ENCODE results near the gene TBC1D26. TPM values are rescaled to one million over a fixed set of nuclear protein-coding genes. Genes with fewer than 3 reads are reported as not detected.
"Not testable (repeated sequence)": the region's sequence is repeated elsewhere in the genome, so short reads cannot be mapped to it uniquely, and the experiment has no call there.

TBC1D26 gene
- total and polyA plus RNA-seq, 11 donors, result not detected

- Histone ChIP-seq H3K9me3 (no peaks in the 10 kb centered on the region), H3K4me1 (no peaks in the 10 kb centered on the region), H3K27ac (no peak overlapping the region), H3K27me3 (no peaks in the 10 kb centered on the region), H3K4me3 (no peak overlapping the region), H3K36me3 (no peaks in the 10 kb centered on the region)
- intact Hi-C loops (cut with DNase I), result no loop called here
- no peak for DNase-seq
- no peak for ATAC-seq
- TF ChIP-seq, protein P1, sequence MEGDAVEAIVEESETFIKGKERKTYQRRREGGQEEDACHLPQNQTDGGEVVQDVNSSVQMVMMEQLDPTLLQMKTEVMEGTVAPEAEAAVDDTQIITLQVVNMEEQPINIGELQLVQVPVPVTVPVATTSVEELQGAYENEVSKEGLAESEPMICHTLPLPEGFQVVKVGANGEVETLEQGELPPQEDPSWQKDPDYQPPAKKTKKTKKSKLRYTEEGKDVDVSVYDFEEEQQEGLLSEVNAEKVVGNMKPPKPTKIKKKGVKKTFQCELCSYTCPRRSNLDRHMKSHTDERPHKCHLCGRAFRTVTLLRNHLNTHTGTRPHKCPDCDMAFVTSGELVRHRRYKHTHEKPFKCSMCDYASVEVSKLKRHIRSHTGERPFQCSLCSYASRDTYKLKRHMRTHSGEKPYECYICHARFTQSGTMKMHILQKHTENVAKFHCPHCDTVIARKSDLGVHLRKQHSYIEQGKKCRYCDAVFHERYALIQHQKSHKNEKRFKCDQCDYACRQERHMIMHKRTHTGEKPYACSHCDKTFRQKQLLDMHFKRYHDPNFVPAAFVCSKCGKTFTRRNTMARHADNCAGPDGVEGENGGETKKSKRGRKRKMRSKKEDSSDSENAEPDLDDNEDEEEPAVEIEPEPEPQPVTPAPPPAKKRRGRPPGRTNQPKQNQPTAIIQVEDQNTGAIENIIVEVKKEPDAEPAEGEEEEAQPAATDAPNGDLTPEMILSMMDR (IDR thresholded peaks at IDR 0.05), result no peak
- TF ChIP-seq POLR2A (IDR thresholded peaks at IDR 0.05), result no peak
- WGBS, 4 donors, result 74 to 82% (median 77%) methylated on average over 7 of the region's 7 CpGs
Measured at GRCh38 chr17:15744074-15744676, 12.1 kb downstream of the TBC1D26 start.

- no peak for TF ChIP-seq POLR2A (IDR thresholded peaks at IDR 0.05)
- TF ChIP-seq, protein P1 (IDR thresholded peaks at IDR 0.05), result no peak
- ATAC-seq (no peak), DNase-seq (no peak)
- Histone ChIP-seq H3K27me3 (peaks cover 0 to 4% (median 0%) of the 10 kb centered on the region in 9 donors), H3K4me3 (no peak overlapping the region), H3K9me3 (no peaks in the 10 kb centered on the region), H3K27ac (no peak overlapping the region), H3K36me3 (no peaks in the 10 kb centered on the region), H3K4me1 (no peaks in the 10 kb centered on the region)
- 54 to 76% (median 60%) methylated on average over 2 of the region's 2 CpGs for WGBS, 4 donors
- intact Hi-C loops (cut with DNase I), result no loop called here
Measured at GRCh38 chr17:15744885-15745284, 12.8 kb downstream of the TBC1D26 start.

GRCh38 chr17:15749403-15749802 lies 17.3 kb downstream of the TBC1D26 start:
- WGBS, 4 donors, result 15 to 40% (median 28%) methylated on average over 5 to 36 of the region's 36 CpGs; no CpG with 5 or more reads in 1 of the 4 donors
- H3K4me1 ChIP-seq; H3K4me3 ChIP-seq; H3K27ac ChIP-seq; H3K9me3 ChIP-seq; H3K36me3 ChIP-seq; DNase-seq; intact Hi-C loops (cut with DNase I): not testable (repeated sequence)
- peak in 1 of 4 donors; percentile 27 for ATAC-seq
- H3K27me3 ChIP-seq, result peaks cover 0 to 11% (median 0%) of the 10 kb centered on the region in 9 donors

- H3K9me3 ChIP-seq; H3K4me3 ChIP-seq; H3K27me3 ChIP-seq; H3K36me3 ChIP-seq; H3K27ac ChIP-seq; H3K4me1 ChIP-seq; DNase-seq; intact Hi-C loops (cut with DNase I): not testable (repeated sequence)
- peak; percentile 88 to 92 (median 89) for ATAC-seq
- WGBS, 4 donors, result 36 to 50% methylated on average over 9 of the region's 14 CpGs; no CpG with 5 or more reads in 2 of the 4 donors
Measured at GRCh38 chr17:15768865-15769533, 36.9 kb downstream of the TBC1D26 start.

- intact Hi-C loops (cut with DNase I); H3K27ac ChIP-seq; H3K27me3 ChIP-seq; H3K4me3 ChIP-seq; DNase-seq; H3K4me1 ChIP-seq; H3K36me3 ChIP-seq: not testable (repeated sequence)
- ATAC-seq, result peak; percentile 27 to 76 (median 50)
- WGBS, 4 donors, result 42 to 60% (median 47%) methylated on average over 7 of the region's 7 CpGs
- H3K9me3 ChIP-seq, result peaks cover 0 to 16% (median 0%) of the 10 kb centered on the region in 12 donors
Measured at GRCh38 chr17:15770679-15771078, 38.6 kb downstream of the TBC1D26 start.

All from heart left ventricle (tissue), 16 donors.